ENCODE results near the gene TMPRSS11D. TPM values are rescaled to one million over a fixed set of nuclear protein-coding genes. Genes with fewer than 3 reads are reported as not detected.

The TMPRSS11D gene
- total RNA-seq, 2 experiments from 2014 or later, result not detected

GRCh38 chr4:67853336-67853735 lies 30.5 kb downstream of the TMPRSS11D start:
- intact Hi-C loops (cut with micrococcal nuclease), result no loop called here
- Mint-ChIP-seq H3K9me3 (no peaks in the 10 kb centered on the region), H3K36me3 (ENCODE audit: low read depth) (no peaks in the 10 kb centered on the region), H3K4me3 (no peak overlapping the region), H3K27me3 (peaks cover 2% of the 10 kb centered on the region), H3K27ac (no peak overlapping the region), H3K4me1 (ENCODE audit: low read depth) (no peaks in the 10 kb centered on the region)
- ChIA-PET POLR2A (no interaction called here), CTCF (no interaction called here)
- DNase-seq (no peak), ATAC-seq (no peak)
- TF ChIP-seq CTCF (IDR thresholded peaks at IDR 0.05), result no peak

- H3K27ac Mint-ChIP-seq, result no peak overlapping the region
- ATAC-seq (no peak), DNase-seq (no peak)
- no peak for TF ChIP-seq CTCF (IDR thresholded peaks at IDR 0.05)
- intact Hi-C loops (cut with micrococcal nuclease), result no loop called here
- peaks cover 5% of the 10 kb centered on the region for H3K9me3 Mint-ChIP-seq
- H3K36me3 Mint-ChIP-seq (ENCODE audit: low read depth), result no peaks in the 10 kb centered on the region
- ChIA-PET CTCF (interaction anchor here (1.1 to 1.3 kb wide), 2 partner anchors 73 to 74 kb away, joined by 3 read pairs; no protein-coding TSS in a partner anchor), POLR2A (no interaction called here)
- H3K4me3 Mint-ChIP-seq, result no peak overlapping the region
- H3K4me1 Mint-ChIP-seq (ENCODE audit: low read depth), result no peaks in the 10 kb centered on the region
- H3K27me3 Mint-ChIP-seq, result peaks cover 2% of the 10 kb centered on the region
These were observed 62.9 kb downstream of the TMPRSS11D start for GRCh38 chr4:67820903-67821302.

GRCh38 chr4:67810011-67810410 lies 73.8 kb downstream of the TMPRSS11D start:
- no peak for TF ChIP-seq CTCF (IDR thresholded peaks at IDR 0.05)
- Mint-ChIP-seq H3K9me3 (peaks cover 30% of the 10 kb centered on the region), H3K4me3 (no peak overlapping the region), H3K27me3 (no peaks in the 10 kb centered on the region), H3K27ac (no peak overlapping the region), H3K4me1 (ENCODE audit: low read depth) (no peaks in the 10 kb centered on the region), H3K36me3 (ENCODE audit: low read depth) (peaks cover 6% of the 10 kb centered on the region)
- POLR2A ChIA-PET, result no interaction called here
- CTCF ChIA-PET, result no interaction called here
- DNase-seq, result no peak
- intact Hi-C loops (cut with micrococcal nuclease), result no loop called here
- no peak for ATAC-seq

GRCh38 chr4:67809502-67809901 lies 74.3 kb downstream of the TMPRSS11D start:
- Mint-ChIP-seq H3K4me1 (ENCODE audit: low read depth) (no peaks in the 10 kb centered on the region), H3K9me3 (peaks cover 30% of the 10 kb centered on the region), H3K36me3 (ENCODE audit: low read depth) (peaks cover 6% of the 10 kb centered on the region), H3K27ac (no peak overlapping the region), H3K27me3 (no peaks in the 10 kb centered on the region), H3K4me3 (no peak overlapping the region)
- no peak for DNase-seq
- intact Hi-C loops (cut with micrococcal nuclease), result no loop called here
- CTCF ChIA-PET, result no interaction called here
- TF ChIP-seq CTCF (IDR thresholded peaks at IDR 0.05), result no peak
- ATAC-seq, result no peak
- POLR2A ChIA-PET, result interaction anchor here (0.6 kb wide), 1 partner anchor 284 kb away, joined by 3 read pairs; no protein-coding TSS in a partner anchor

- no peaks in the 10 kb centered on the region for H3K9me3 Mint-ChIP-seq
- ATAC-seq, result no peak
- H3K4me3 Mint-ChIP-seq, result no peak overlapping the region
- peaks cover 2% of the 10 kb centered on the region for H3K4me1 Mint-ChIP-seq (ENCODE audit: low read depth)
- intact Hi-C loops (cut with micrococcal nuclease), result no loop called here
- CTCF ChIA-PET, result no interaction called here
- no peak overlapping the region for H3K27ac Mint-ChIP-seq
- H3K36me3 Mint-ChIP-seq (ENCODE audit: low read depth), result no peaks in the 10 kb centered on the region
- no peak for TF ChIP-seq CTCF (IDR thresholded peaks at IDR 0.05)
- no peak for DNase-seq
- POLR2A ChIA-PET, result no interaction called here
- no peaks in the 10 kb centered on the region for H3K27me3 Mint-ChIP-seq
These were observed 87.0 kb downstream of the TMPRSS11D start for GRCh38 chr4:67796810-67797209.

Data from activated CD8-positive, alpha-beta T cell treated with anti-CD3 and anti-CD28 coated beads for 36 hours (primary cell).